Keratinocyte (primary cell): ENCODE results near the gene RAF1. TPM values are rescaled to one million over a fixed set of nuclear protein-coding genes. Genes with fewer than 3 reads are reported as not detected.

Experiments used
- DNase-seq: peaks from one replicate; pipeline ENCODE4 v3.0.0-alpha.2; 2011; ENCODE audit warnings: low read depth, missing footprints, low spot score
- FAIRE-seq: peaks from 2 replicates; lab custom pipeline; 2011; peaks lifted over from hg19 to GRCh38; lab: Jason Lieb, UNC
- H2AFZ ChIP-seq: 2 replicates; pipeline ENCODE4 v1.6.0; 2012; ENCODE audit warnings: low read length, control low read depth, inconsistent platforms; ENCODE audit not compliant: control insufficient read depth
- H3K27ac ChIP-seq: 2 replicates; pipeline ENCODE4 v1.5.1; 2011; ENCODE audit warnings: low read length; ENCODE audit not compliant: control insufficient read depth, insufficient read depth
- H3K27me3 ChIP-seq: 3 replicates; pipeline ENCODE4 v1.6.0; 2011; ENCODE audit warnings: low read length; ENCODE audit not compliant: control insufficient read depth, insufficient read depth; ENCODE audit errors: extremely low read depth
- H3K36me3 ChIP-seq, 2 experiments: 2 replicates in 1 of 2; 3 replicates in 1 of 2; pipeline ENCODE4 v1.5.1; 2011; ENCODE audit warnings: low read length in 2 of 2, mild to moderate bottlenecking in 1 of 2; ENCODE audit not compliant: control insufficient read depth in 2 of 2, insufficient read depth in 2 of 2; ENCODE audit errors: extremely low read depth in 1 of 2
- H3K4me1 ChIP-seq: 3 replicates; pipeline ENCODE4 v1.5.1; 2011; ENCODE audit warnings: low read length; ENCODE audit not compliant: control insufficient read depth, insufficient read depth; ENCODE audit errors: extremely low read depth
- H3K4me2 ChIP-seq: 3 replicates; pipeline ENCODE4 v1.6.0; 2011; ENCODE audit warnings: low read depth, low read length; ENCODE audit not compliant: control insufficient read depth, insufficient read depth; ENCODE audit errors: extremely low read depth
- H3K4me3 ChIP-seq, 3 experiments: fragments of 200-600 bp in 1 of 3; sonication (generic) in 1 of 3; 2 replicates in 2 of 3; 3 replicates in 1 of 3; pipeline ENCODE4 v1.5.1; 2011 to 2016; ENCODE audit warnings: low read length in 3 of 3, mild to moderate bottlenecking in 3 of 3, control low read depth in 2 of 3, inconsistent platforms in 1 of 3, low read depth in 1 of 3, mixed read lengths in 1 of 3, mixed run types in 1 of 3, moderate library complexity in 1 of 3; ENCODE audit not compliant: control insufficient read depth in 2 of 3, insufficient read depth in 2 of 3; ENCODE audit errors: extremely low read depth in 1 of 3
- H3K79me2 ChIP-seq: 2 replicates; pipeline ENCODE4 v1.6.0; 2012; ENCODE audit warnings: low read length; ENCODE audit not compliant: control insufficient read depth, insufficient read depth
- H3K9ac ChIP-seq: 3 replicates; pipeline ENCODE4 v1.6.0; 2011; ENCODE audit warnings: low read length; ENCODE audit not compliant: control insufficient read depth, insufficient read depth; ENCODE audit errors: extremely low read depth
- H3K9me1 ChIP-seq: 3 replicates; pipeline ENCODE4 v1.6.0; 2011; ENCODE audit warnings: low read length; ENCODE audit not compliant: control insufficient read depth, insufficient read depth; ENCODE audit errors: extremely low read depth
- H3K9me3 ChIP-seq: 2 replicates; pipeline ENCODE4 v1.5.1; 2012; ENCODE audit warnings: low read depth, low read length; ENCODE audit not compliant: control insufficient read depth
- H4K20me1 ChIP-seq: 3 replicates; pipeline ENCODE4 v1.6.0; 2011; ENCODE audit warnings: low read length; ENCODE audit not compliant: control insufficient read depth, insufficient read depth; ENCODE audit errors: extremely low read depth
- EZH2 ChIP-seq: IDR thresholded peaks from one replicate; pipeline ENCODE4 v1.6.1; 2012; ENCODE audit warnings: inconsistent platforms, mild to moderate bottlenecking, low read length, moderate library complexity
- dilution Hi-C: fragments of 300-500 bp; cut with MboI; formaldehyde crosslinking; loops from one replicate; pipeline ENCODE4 v1.7.0; 2020; ENCODE audit warnings: low sequenced_read_pairs; ENCODE audit not compliant: extremely low pct_ligation_motif_present
- polyA plus RNA-seq, 5 experiments: library from polyadenylated mRNA; depleted of rRNA in 3 of 5; stranded (reverse) in 3 of 5; stranded (forward) in 1 of 5; unstranded in 1 of 5; fragments of >200 nt; gene quantifications; 1 replicate in 1 of 5; 2 replicates in 3 of 5; 3 replicates in 1 of 5; pipeline versions ENCODE4 v1.2.1 to v1.2.3, GENCODE V29; 2011 to 2012; ENCODE audit warnings: missing spikeins in 2 of 5, low read depth in 1 of 5, low replicate concordance in 1 of 5
- TF ChIP-seq, protein P1 (sequence below), 3 experiments: IDR thresholded peaks in 1 of 3; conservative IDR thresholded peaks in 1 of 3; optimal IDR thresholded peaks in 1 of 3; 2 replicates in 2 of 3; 3 replicates in 1 of 3; pipeline versions ENCODE3 to v1.5.1; 2011; ENCODE audit warnings: low read length in 3 of 3, mild to moderate bottlenecking in 3 of 3, moderate library complexity in 2 of 3, control low read depth in 1 of 3, inconsistent platforms in 1 of 3; ENCODE audit not compliant: insufficient read depth in 2 of 3; ENCODE audit errors: extremely low read depth in 1 of 3

The RAF1 gene
- polyA plus RNA-seq, 1 donor (not counting 4 experiments of a cell fraction or from before 2014, with no cell fraction given) = 80.1 TPM

DNA sequence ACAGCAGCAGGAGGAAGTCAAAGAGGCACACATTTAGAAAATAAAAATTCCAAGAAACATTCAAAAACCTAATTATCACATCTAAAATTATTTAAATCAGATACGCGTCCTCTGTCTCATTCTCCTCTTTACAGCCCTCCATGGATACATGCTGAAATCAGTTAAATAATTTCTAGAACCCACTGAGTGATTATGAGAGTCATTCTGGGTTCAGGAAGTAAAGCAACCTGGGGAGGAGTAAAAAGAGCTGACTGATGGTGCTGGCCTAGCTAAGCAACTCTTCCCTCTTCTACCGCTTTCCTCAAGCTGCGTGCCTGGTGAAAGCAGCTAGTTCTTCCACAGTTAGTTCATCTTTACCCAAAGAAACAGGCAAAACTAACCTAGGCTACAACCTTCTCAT, 48.7 kb downstream of the RAF1 start:
- Histone ChIP-seq H4K20me1 (no peaks in the 10 kb centered on the region), H3K36me3 (peaks cover 6% of the 10 kb centered on the region in 2 experiments)

DNA sequence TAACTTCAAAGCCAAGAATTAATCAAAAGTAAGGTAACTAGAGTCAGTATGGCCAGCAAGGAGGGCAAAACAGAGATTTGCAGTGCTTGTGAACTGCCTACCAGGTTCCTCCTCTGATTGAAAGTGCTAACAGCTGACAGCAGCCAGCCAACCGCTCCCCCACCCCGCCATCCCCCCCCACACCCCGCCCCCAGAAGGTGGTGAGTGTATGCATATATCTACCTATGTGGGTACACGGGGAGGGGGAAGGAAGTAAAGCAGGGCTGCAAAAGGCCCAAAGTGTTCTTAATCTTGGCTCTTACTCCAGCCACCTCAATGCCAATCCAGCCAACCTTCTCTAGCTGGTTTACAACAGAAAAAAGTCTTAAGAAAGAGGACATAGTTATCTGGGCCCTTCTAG, 50.7 kb downstream of the RAF1 start:
- H3K4me1 ChIP-seq = no peaks in the 10 kb centered on the region
- no peak overlapping the region for H3K4me3 ChIP-seq
- H3K27ac ChIP-seq = no peak overlapping the region
- FAIRE-seq (no peak), DNase-seq (no peak)
- H4K20me1 ChIP-seq = no peaks in the 10 kb centered on the region
- TF ChIP-seq, protein P1, sequence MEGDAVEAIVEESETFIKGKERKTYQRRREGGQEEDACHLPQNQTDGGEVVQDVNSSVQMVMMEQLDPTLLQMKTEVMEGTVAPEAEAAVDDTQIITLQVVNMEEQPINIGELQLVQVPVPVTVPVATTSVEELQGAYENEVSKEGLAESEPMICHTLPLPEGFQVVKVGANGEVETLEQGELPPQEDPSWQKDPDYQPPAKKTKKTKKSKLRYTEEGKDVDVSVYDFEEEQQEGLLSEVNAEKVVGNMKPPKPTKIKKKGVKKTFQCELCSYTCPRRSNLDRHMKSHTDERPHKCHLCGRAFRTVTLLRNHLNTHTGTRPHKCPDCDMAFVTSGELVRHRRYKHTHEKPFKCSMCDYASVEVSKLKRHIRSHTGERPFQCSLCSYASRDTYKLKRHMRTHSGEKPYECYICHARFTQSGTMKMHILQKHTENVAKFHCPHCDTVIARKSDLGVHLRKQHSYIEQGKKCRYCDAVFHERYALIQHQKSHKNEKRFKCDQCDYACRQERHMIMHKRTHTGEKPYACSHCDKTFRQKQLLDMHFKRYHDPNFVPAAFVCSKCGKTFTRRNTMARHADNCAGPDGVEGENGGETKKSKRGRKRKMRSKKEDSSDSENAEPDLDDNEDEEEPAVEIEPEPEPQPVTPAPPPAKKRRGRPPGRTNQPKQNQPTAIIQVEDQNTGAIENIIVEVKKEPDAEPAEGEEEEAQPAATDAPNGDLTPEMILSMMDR (optimal IDR thresholded peaks at IDR 0.05 in 1 of 3, IDR thresholded peaks at IDR 0.05 in 1 of 3, conservative IDR thresholded peaks at IDR 0.05 in 1 of 3; ENCODE audit: extremely low read depth in 1 of 3, insufficient read depth in 2 of 3, low read length in 3 of 3) = no peak
- no peak for TF ChIP-seq EZH2
- H2AFZ ChIP-seq = no peak overlapping the region
- dilution Hi-C loops = no loop called here
- no peak overlapping the region for H3K4me2 ChIP-seq
- no peaks in the 10 kb centered on the region for H3K9me3 ChIP-seq
- H3K9me1 ChIP-seq = no peaks in the 10 kb centered on the region
- no peak overlapping the region for H3K9ac ChIP-seq
- H3K27me3 ChIP-seq = no peaks in the 10 kb centered on the region
- H3K79me2 ChIP-seq = peaks cover 31% of the 10 kb centered on the region
- peaks cover 7% of the 10 kb centered on the region in 2 experiments for H3K36me3 ChIP-seq

More for the DNA sequence above, 48.7 kb downstream of the RAF1 start:
- Histone ChIP-seq H3K4me1 (no peaks in the 10 kb centered on the region), H2AFZ (no peak overlapping the region), H3K4me2 (no peak overlapping the region), H3K79me2 (peaks cover 40% of the 10 kb centered on the region), H3K9me1 (no peaks in the 10 kb centered on the region), H3K9me3 (no peaks in the 10 kb centered on the region), H3K9ac (no peak overlapping the region), H3K4me3 (no peak overlapping the region), H3K27me3 (no peaks in the 10 kb centered on the region), H3K27ac (no peak overlapping the region)
- FAIRE-seq (no peak), DNase-seq (no peak)
- dilution Hi-C loops = no loop called here
- TF ChIP-seq, protein P1 (optimal IDR thresholded peaks at IDR 0.05 in 1 of 3, IDR thresholded peaks at IDR 0.05 in 1 of 3, conservative IDR thresholded peaks at IDR 0.05 in 1 of 3; ENCODE audit: extremely low read depth in 1 of 3, insufficient read depth in 2 of 3, low read length in 3 of 3) = no peak
- no peak for TF ChIP-seq EZH2
